Panc1 (cell line): ENCODE data around the gene FAM110A. TPM values are rescaled to one million over a fixed set of nuclear protein-coding genes. Genes with fewer than 3 reads are reported as not detected.

Experiments
- ATAC-seq: fragments of 200-7000 bp; cut with Tn5 transposase; 2 replicates; pipeline ENCODE4 v1.9.1; 2020; ENCODE audit warnings: mild to moderate bottlenecking, moderate library complexity
- Bru-seq: library from RNA; stranded (reverse); fragments of 400-500 nt; gene quantifications from one replicate; lab custom pipeline; 2021; lab: Mats Ljungman, UMichigan
- BruChase-seq, 2 experiments: library from RNA; stranded (reverse); fragments of 400-500 nt; gene quantifications; one replicate each; lab custom pipeline; 2021; lab: Mats Ljungman, UMichigan
- BruUV-seq: library from RNA; stranded (reverse); fragments of 400-500 nt; replicated peaks from 2 replicates; lab custom pipeline; 2021; lab: Mats Ljungman, UMichigan
- CTCF ChIA-PET: fragments of 300-600 bp; sonication (Branson Sonifier 250); formaldehyde crosslinking; loops from one replicate; lab custom pipeline; 2022; ENCODE audit warnings: antibody characterized with exemption; lab: Charles Lee
- POLR2A ChIA-PET: fragments of 300-600 bp; sonication (Branson Sonifier 250); formaldehyde crosslinking; loops from one replicate; lab custom pipeline; 2022; ENCODE audit warnings: antibody characterized with exemption; lab: Charles Lee
- DNase-seq: peaks from one replicate; pipeline ENCODE4 v3.0.0-alpha.2; 2010; ENCODE audit warnings: low read depth, low spot score
- H3K27ac ChIP-seq: 2 replicates; pipeline ENCODE4 v1.5.1; 2011; ENCODE audit warnings: mild to moderate bottlenecking, low read length, inconsistent platforms
- H3K27me3 ChIP-seq: fragments of 200-500 bp; sonication (Bioruptor generic); 2 replicates; pipeline ENCODE4 v1.6.0; 2014; ENCODE audit warnings: low read length, inconsistent platforms; ENCODE audit not compliant: control insufficient read depth, insufficient read depth
- H3K36me3 ChIP-seq: fragments of 200-500 bp; sonication (Bioruptor generic); 2 replicates; pipeline ENCODE4 v1.5.1; 2014; ENCODE audit warnings: inconsistent platforms, mild to moderate bottlenecking, low read length, moderate library complexity; ENCODE audit not compliant: control insufficient read depth, insufficient read depth
- H3K4me1 ChIP-seq: 2 replicates; pipeline ENCODE4 v1.5.1; 2011; ENCODE audit warnings: inconsistent platforms, mild to moderate bottlenecking, low read length, moderate library complexity; ENCODE audit not compliant: control insufficient read depth, insufficient read depth
- H3K4me3 ChIP-seq, 2 experiments: 2 replicates each; pipeline ENCODE4 v1.5.1; 2011 to 2012; ENCODE audit warnings: low read depth in 2 of 2, low read length in 2 of 2, mild to moderate bottlenecking in 2 of 2, inconsistent platforms in 1 of 2, moderate library complexity in 1 of 2
- H3K9me3 ChIP-seq: fragments of 200-500 bp; sonication (Bioruptor generic); 2 replicates; pipeline ENCODE4 v1.5.1; 2014; ENCODE audit warnings: low read depth, mild to moderate bottlenecking, inconsistent platforms, low read length, moderate library complexity; ENCODE audit not compliant: control insufficient read depth, insufficient read depth
- POLR2AphosphoS5 ChIP-seq: IDR thresholded peaks from 2 replicates; pipeline ENCODE4 v1.6.1; 2012; ENCODE audit warnings: mild to moderate bottlenecking, low read depth, low read length, moderate library complexity
- REST ChIP-seq, 2 experiments: IDR thresholded peaks; 2 replicates each; pipeline ENCODE4 v1.6.1; 2011 to 2012; ENCODE audit warnings: low read depth in 2 of 2, control low read depth in 1 of 2, low read length in 1 of 2, mild to moderate bottlenecking in 1 of 2, moderate library complexity in 1 of 2; ENCODE audit not compliant: insufficient read depth in 1 of 2
- SIN3A ChIP-seq: IDR thresholded peaks from 2 replicates; pipeline ENCODE4 v1.6.1; 2012; ENCODE audit warnings: low read depth, mild to moderate bottlenecking, low read length, moderate library complexity, borderline replicate concordance; ENCODE audit not compliant: insufficient read depth
- TCF7L2 ChIP-seq: IDR thresholded peaks from 2 replicates; pipeline ENCODE4 v1.6.1; 2011; ENCODE audit warnings: mild to moderate bottlenecking, low read depth, low read length, inconsistent platforms
- in situ Hi-C: cut with HindIII; loops from 2 replicates; pipeline ENCODE4 v1.10.0; 2016; ENCODE audit warnings: low sequenced_read_pairs, low pct_unique_long_range_greater_than_20kb
- intact Hi-C: fragments of 100-400 bp; cut with micrococcal nuclease; formaldehyde crosslinking; loops from one replicate; pipeline ENCODE4 v1.10.0; 2022; ENCODE audit not compliant: unreplicated experiment
- long read RNA-seq: library from polyadenylated mRNA; unstranded; transcript quantifications from one replicate; pipeline ENCODE4 v2.0.0, GENCODE V29; 2021; ENCODE audit not compliant: unreplicated experiment
- polyA plus RNA-seq: library from polyadenylated mRNA; unstranded; fragments of >200 nt; gene quantifications from one replicate; pipeline ENCODE4 v1.2.1, GENCODE V29; 2012; ENCODE audit warnings: missing spikeins; ENCODE audit not compliant: insufficient read length
- total RNA-seq: library from RNA; stranded (reverse); gene quantifications from one replicate; pipeline ENCODE4 v1.2.1, GENCODE V29; 2021; ENCODE audit not compliant: unreplicated experiment
- TF ChIP-seq, protein P1 (sequence below): fragments of 450-650 bp; IDR thresholded peaks from 2 replicates; pipeline ENCODE4 v1.5.1; 2017; ENCODE audit warnings: mild to moderate bottlenecking

FAM110A gene
- 7.8 TPM for total RNA-seq
- polyA plus RNA-seq = 7.6 TPM
- Bru-seq, nascent RNA = percentile 54 among the genes with signal in this experiment
- percentile 62 among the genes with signal in this experiment for BruChase-seq, experiment 1, labeled RNA remaining after a 2-hour chase
- percentile 54 among the genes with signal in this experiment for BruChase-seq, experiment 2, labeled RNA remaining after a 6-hour chase
- long read RNA-seq, partial matches to known transcripts = 0 of 11 reads
- long read RNA-seq, other reads (novel, unspliced or antisense) = 5 of 11 reads

DNA sequence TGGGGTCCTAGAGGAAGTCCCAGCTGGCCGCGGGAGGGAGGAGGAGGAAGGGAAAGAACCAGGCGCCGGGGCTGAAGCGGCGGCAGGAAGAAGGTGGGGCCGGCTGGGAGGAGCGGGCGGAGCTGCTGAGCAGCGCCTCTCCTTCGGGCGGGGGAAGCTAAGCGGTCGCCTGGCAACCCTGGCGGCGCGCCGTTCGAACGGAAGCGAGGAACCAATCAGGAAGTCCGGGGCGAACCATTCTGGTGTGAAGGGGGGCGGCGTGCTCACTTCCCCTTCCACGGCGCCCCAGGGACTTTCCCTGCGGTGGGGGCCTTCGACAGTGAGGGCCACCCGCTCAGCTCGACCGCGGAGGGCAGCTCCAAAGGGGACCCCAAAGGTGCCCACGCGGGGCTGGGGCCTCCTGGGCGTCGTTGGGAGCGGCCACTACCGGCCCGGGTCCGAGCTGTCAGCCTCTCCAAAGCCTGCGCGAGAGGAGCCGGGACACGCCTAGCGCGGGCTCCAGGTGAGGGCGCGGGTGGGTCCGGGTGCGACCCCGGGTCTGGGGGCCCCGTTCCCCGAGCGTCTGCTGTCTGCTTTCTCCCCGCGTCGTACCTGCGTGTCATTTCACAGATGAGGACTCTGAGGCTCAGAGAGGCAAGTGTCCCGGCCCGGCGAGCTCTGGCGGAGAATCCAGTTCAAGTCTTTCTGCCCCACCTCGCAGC lies at the start of gene FAM110A:
Gene FAM110A (plus strand): TSS at position 266 of the 701 bp plus-strand sequence. CDS start 11,090 bp downstream, outside the sequence.
- intact Hi-C loops = no loop called here
- peak within 1 kb of the TSS; percentile 86 for H3K27ac ChIP-seq
- H3K9me3 ChIP-seq = no peaks in the 10 kb centered on the region
- ATAC-seq (peak; percentile 98), DNase-seq (peak; percentile 71)
- no TSS peak for BruUV-seq
- peaks cover 7% of the 10 kb centered on the region; the same call in 1 of the 2 replicates for H3K4me1 ChIP-seq
- in situ Hi-C loops = no loop called here
- TF ChIP-seq TCF7L2 (0 out of 2 replicates have a peak, but pooled peaks have one; percentile 47), POLR2AphosphoS5 (peak; percentile 50; the same call in 1 of the 2 replicates), SIN3A (peak; percentile 93)
- TF ChIP-seq, protein P1, sequence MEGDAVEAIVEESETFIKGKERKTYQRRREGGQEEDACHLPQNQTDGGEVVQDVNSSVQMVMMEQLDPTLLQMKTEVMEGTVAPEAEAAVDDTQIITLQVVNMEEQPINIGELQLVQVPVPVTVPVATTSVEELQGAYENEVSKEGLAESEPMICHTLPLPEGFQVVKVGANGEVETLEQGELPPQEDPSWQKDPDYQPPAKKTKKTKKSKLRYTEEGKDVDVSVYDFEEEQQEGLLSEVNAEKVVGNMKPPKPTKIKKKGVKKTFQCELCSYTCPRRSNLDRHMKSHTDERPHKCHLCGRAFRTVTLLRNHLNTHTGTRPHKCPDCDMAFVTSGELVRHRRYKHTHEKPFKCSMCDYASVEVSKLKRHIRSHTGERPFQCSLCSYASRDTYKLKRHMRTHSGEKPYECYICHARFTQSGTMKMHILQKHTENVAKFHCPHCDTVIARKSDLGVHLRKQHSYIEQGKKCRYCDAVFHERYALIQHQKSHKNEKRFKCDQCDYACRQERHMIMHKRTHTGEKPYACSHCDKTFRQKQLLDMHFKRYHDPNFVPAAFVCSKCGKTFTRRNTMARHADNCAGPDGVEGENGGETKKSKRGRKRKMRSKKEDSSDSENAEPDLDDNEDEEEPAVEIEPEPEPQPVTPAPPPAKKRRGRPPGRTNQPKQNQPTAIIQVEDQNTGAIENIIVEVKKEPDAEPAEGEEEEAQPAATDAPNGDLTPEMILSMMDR = no peak
- H3K4me3 ChIP-seq = peak within 1 kb of the TSS; percentile 77 to 85
- H3K27me3 ChIP-seq = no peaks in the 10 kb centered on the region
- CTCF ChIA-PET = interaction anchor here (0.5 to 1.2 kb wide), 3 partner anchors 15 to 122 kb away, joined by 3 to 10 read pairs (median 3); no protein-coding TSS in a partner anchor
- no peaks in the 10 kb centered on the region; the same call in 1 of the 2 replicates for H3K36me3 ChIP-seq
- POLR2A ChIA-PET = interaction anchor here (0.7 kb wide), 1 partner anchor 61 kb away, joined by 7 read pairs; no protein-coding TSS in a partner anchor

DNA sequence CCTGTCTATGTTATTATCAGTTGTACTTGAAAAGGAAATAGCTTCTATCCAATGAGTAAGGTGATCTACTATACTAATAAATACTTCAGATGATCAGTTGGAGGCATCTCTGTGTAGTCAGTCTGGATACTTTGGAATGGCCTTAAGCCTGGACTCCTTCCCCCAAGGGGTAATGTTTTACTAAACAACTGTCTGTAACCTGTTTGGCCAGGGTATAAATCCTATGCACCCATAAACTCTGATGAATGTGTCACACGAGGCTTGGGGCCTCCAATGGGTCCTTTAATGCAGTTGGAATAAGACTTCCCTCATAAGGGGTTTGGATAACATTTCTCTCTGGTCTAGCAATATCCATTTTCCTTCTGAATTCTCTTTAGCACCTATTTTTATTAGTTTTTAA lies 45.7 kb upstream of the FAM110A start:
- CTCF ChIA-PET = no interaction called here
- DNase-seq (no peak), ATAC-seq (no peak)
- H3K36me3 ChIP-seq = no peaks in the 10 kb centered on the region
- peaks cover 10% of the 10 kb centered on the region for H3K27me3 ChIP-seq
- no peak overlapping the region for H3K4me3 ChIP-seq
- TF ChIP-seq, protein P1 = no peak
- no peak for TF ChIP-seq SIN3A
- TF ChIP-seq REST (IDR thresholded peaks at IDR 0.05; ENCODE audit: insufficient read depth in 1 of 2, low read depth in 2 of 2, low read length in 1 of 2) = no peak
- TF ChIP-seq POLR2AphosphoS5 = no peak
- no peak for TF ChIP-seq TCF7L2
- no peaks in the 10 kb centered on the region for H3K4me1 ChIP-seq
- in situ Hi-C loops = no loop called here
- no TSS peak for BruUV-seq
- no peak overlapping the region for H3K27ac ChIP-seq
- intact Hi-C loops = no loop called here
- peaks cover 7% of the 10 kb centered on the region; the same call in 1 of the 2 replicates for H3K9me3 ChIP-seq
- POLR2A ChIA-PET = no interaction called here
